Activated CD4-positive, alpha-beta memory T cell treated with anti-CD3 and anti-CD28 coated beads, Interleukin-2, amount 10 ng/mL, durations not matched to agents 7 days and 5 days (primary cell): ENCODE data around the gene POLR1G. TPM values are rescaled to one million over a fixed set of nuclear protein-coding genes. Genes with fewer than 3 reads are reported as not detected.
"Not testable (repeated sequence)": the region's sequence is repeated elsewhere in the genome, so short reads cannot be mapped to it uniquely, and the experiment has no call there.

Experiments
- CTCF ChIA-PET: fragments of 350-600 bp; sonication (Branson Sonifier 250); formaldehyde crosslinking; loops from one replicate; lab custom pipeline; 2021; ENCODE audit warnings: antibody characterized with exemption, inconsistent platforms; lab: Charles Lee
- POLR2A ChIA-PET: fragments of 350-600 bp; sonication (Branson Sonifier 250); formaldehyde crosslinking; loops from one replicate; lab custom pipeline; 2021; ENCODE audit warnings: antibody characterized with exemption; lab: Charles Lee
- DNase-seq: peaks from one replicate; pipeline ENCODE4 v3.0.0-alpha.2; 2020
- H3K27ac Mint-ChIP-seq: one replicate; pipeline ENCODE4 v1.8.0; 2021; ENCODE audit warnings: mild to moderate bottlenecking, mixed read lengths
- H3K27me3 Mint-ChIP-seq: one replicate; pipeline ENCODE4 v1.8.0; 2021; ENCODE audit warnings: mixed read lengths
- H3K36me3 Mint-ChIP-seq: one replicate; pipeline ENCODE4 v1.8.0; 2021; ENCODE audit warnings: low read depth, mixed read lengths
- H3K4me1 Mint-ChIP-seq: one replicate; pipeline ENCODE4 v1.8.0; 2021; ENCODE audit warnings: mixed read lengths
- H3K4me3 Mint-ChIP-seq: one replicate; pipeline ENCODE4 v1.8.0; 2021; ENCODE audit warnings: mild to moderate bottlenecking, mixed read lengths
- H3K9me3 Mint-ChIP-seq: one replicate; pipeline ENCODE4 v1.8.0; 2021; ENCODE audit warnings: mixed read lengths
- total RNA-seq, 2 experiments: library from RNA; stranded (reverse); gene quantifications; one replicate each; pipeline ENCODE4 v1.2.3, GENCODE V29; 2021

The POLR1G gene
- total RNA-seq, 2 experiments from 2014 or later: 3.6 to 3.8 TPM

DNA sequence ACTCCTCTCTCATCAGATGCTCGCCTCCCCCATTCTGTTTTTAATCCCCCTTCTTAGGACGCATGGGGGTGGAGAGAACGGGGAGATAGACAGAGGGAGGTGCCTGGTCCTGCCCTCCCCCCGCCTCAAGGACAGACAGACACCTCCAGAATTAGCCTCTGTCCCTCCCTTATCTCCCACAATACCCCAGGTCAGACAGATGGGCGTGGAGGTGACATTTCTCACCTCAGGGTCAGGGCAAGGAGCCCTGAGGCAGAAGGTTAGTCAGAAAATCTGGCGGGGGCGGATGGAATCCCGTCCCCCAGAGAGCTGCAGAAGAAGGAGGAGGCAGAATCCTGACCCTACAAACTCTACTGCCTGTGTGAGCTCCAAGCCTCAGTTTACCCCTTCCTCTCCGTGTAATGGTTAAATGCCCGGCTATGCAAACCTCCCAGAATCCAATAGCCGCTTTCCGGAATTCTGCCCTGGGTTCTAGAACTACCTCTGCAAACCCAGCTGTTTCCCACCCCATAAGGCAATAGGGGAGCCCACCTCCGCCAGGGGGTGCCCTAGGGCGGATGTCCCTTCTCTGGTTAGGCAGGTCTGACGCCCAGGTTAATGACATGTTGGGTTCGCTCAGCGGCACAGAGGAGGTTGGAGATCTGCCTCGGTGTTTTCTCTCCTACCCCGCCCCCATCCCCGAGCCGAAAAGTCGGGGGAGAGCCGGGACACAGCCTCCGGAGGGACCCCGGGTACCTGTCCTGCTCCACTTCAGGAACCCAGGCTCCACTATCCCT lies 2.5 kb upstream of the POLR1G start:
- H3K27ac Mint-ChIP-seq: no peak overlapping the region
- peaks cover 24% of the 10 kb centered on the region for H3K27me3 Mint-ChIP-seq
- ChIA-PET POLR2A (interaction anchor here (0.9 to 2.4 kb wide), 6 partner anchors 20 to 238 kb away, joined by 3 to 9 read pairs (median 4); partner anchors contain the start of gene ERCC1), CTCF (interaction anchor here (1.0 to 3.8 kb wide), 7 partner anchors 9 to 81 kb away, joined by 3 to 26 read pairs (median 6); partner anchors contain the start of gene ERCC2)
- peak; percentile 78 for DNase-seq
- peaks cover 44% of the 10 kb centered on the region for H3K4me1 Mint-ChIP-seq
- H3K4me3 Mint-ChIP-seq: peak overlapping the region; percentile 84
- H3K36me3 Mint-ChIP-seq: no peaks in the 10 kb centered on the region
- H3K9me3 Mint-ChIP-seq: no peaks in the 10 kb centered on the region

- ChIA-PET POLR2A (interaction anchor here (0.9 to 2.4 kb wide), 5 partner anchors 20 to 238 kb away, joined by 3 to 9 read pairs (median 4); partner anchors contain the start of gene ERCC1), CTCF (interaction anchor here (1.0 to 3.8 kb wide), 5 partner anchors 11 to 80 kb away, joined by 3 to 26 read pairs (median 5); partner anchors contain the start of gene ERCC2)
- H3K27me3 Mint-ChIP-seq: peaks cover 24% of the 10 kb centered on the region
- peaks cover 46% of the 10 kb centered on the region for H3K4me1 Mint-ChIP-seq
- peak within 1 kb of the TSS; percentile 79 for H3K27ac Mint-ChIP-seq
- peak within 1 kb of the TSS; percentile 84 for H3K4me3 Mint-ChIP-seq
- peaks cover 2% of the 10 kb centered on the region for H3K36me3 Mint-ChIP-seq
- H3K9me3 Mint-ChIP-seq: no peaks in the 10 kb centered on the region
- peak; percentile 75 for DNase-seq
These were observed 1.6 kb upstream of the POLR1G start, which contains the start of gene PPP1R13L for GRCh38 chr19:45404557-45405434. TSS of gene PPP1R13L (minus strand) at chr19:45405069. CDS start at chr19:45398318, 6,751 bp downstream.

DNA sequence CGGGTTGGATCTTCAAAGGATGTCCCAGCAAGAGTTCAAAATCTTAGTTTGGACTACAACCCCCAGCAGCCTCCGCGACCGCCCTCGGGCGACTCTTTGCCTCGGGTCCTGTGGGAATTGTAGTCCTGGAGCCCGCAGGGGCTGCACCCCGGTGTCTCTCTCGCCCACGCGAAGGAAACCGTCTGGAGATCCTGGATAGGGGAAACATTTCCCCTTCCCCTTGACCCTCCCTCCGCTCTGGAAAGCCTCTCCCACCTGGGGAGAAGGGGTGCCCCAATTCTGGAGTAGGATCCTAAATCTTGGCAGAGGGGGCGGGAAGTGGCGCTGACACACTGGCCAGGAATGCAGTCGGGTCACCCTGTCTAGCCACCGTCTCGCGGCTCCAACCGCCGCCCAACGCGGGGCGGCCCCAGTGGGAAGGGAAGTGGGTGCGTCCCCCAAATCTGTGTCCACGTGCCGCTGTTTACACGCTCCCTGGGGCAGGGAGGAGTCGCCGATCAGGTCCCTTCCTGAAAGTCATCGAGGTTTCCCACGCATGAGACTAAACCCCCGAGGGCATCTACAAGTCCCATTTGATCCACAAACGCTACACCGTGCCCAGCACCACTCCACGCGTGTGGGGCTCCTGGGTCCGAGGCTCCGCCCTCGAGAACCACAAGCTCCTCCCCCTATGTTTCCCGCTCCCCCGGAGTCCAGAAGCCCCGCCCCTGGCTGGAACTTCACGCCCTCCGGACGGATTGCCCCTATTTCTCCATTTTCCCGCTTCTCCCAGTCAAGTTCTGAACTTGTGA lies 814 bp upstream of the POLR1G start:
- POLR2A ChIA-PET: interaction anchor here (0.6 to 2.4 kb wide), 7 partner anchors 15 to 73 kb away, joined by 3 to 9 read pairs (median 3); partner anchors contain the start of gene ERCC1

DNA sequence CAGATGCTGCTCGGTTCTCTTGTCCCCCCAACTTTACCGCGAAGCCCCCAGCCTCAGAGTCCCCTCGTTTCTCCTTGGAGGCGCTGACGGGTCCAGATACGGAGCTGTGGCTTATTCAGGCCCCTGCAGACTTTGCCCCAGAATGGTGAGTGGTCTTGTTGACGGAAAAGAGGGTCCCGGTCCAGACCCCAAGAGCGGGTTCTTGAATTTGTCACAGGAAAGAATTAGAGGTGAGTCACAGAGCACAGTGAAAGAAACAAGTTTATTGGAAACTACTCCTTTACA lies 589 bp downstream of the POLR1G start:
- POLR2A ChIA-PET: interaction anchor here (0.7 to 1.1 kb wide), 3 partner anchors 9 to 18 kb away, joined by 3 read pairs; no protein-coding TSS in a partner anchor
- H3K36me3 Mint-ChIP-seq: peaks cover 2% of the 10 kb centered on the region
- H3K4me1 Mint-ChIP-seq: peaks cover 46% of the 10 kb centered on the region
- peak overlapping the region; percentile 23 for H3K27ac Mint-ChIP-seq
- H3K4me3 Mint-ChIP-seq: peak overlapping the region; percentile 84
- no peaks in the 10 kb centered on the region for H3K9me3 Mint-ChIP-seq
- peaks cover 21% of the 10 kb centered on the region for H3K27me3 Mint-ChIP-seq
- no peak for DNase-seq
- CTCF ChIA-PET: interaction anchor here (0.8 to 1.9 kb wide), 3 partner anchors 32 to 79 kb away, joined by 4 to 12 read pairs (median 5); no protein-coding TSS in a partner anchor

More for the DNA sequence above, 814 bp upstream of the POLR1G start:
- H3K9me3 Mint-ChIP-seq: no peaks in the 10 kb centered on the region
- peak overlapping the region; percentile 79 for H3K27ac Mint-ChIP-seq
- H3K27me3 Mint-ChIP-seq: peaks cover 24% of the 10 kb centered on the region
- peaks cover 46% of the 10 kb centered on the region for H3K4me1 Mint-ChIP-seq
- CTCF ChIA-PET: interaction anchor here (1.0 kb wide), 4 partner anchors 64 to 312 kb away, joined by 3 to 7 read pairs (median 5); no protein-coding TSS in a partner anchor
- peak overlapping the region; percentile 84 for H3K4me3 Mint-ChIP-seq
- DNase-seq: peak; percentile 88
- H3K36me3 Mint-ChIP-seq: peaks cover 2% of the 10 kb centered on the region

- not testable (repeated sequence) for DNase-seq, H3K36me3 Mint-ChIP-seq, H3K27ac Mint-ChIP-seq, H3K9me3 Mint-ChIP-seq
- Mint-ChIP-seq H3K27me3 (peaks cover 20% of the 10 kb centered on the region), H3K4me3 (peak overlapping the region; percentile 84), H3K4me1 (peaks cover 44% of the 10 kb centered on the region)
- ChIA-PET CTCF (interaction anchor here (0.8 to 1.9 kb wide), 3 partner anchors 32 to 78 kb away, joined by 4 to 12 read pairs (median 5); no protein-coding TSS in a partner anchor), POLR2A (interaction anchor here (0.7 to 1.1 kb wide), 3 partner anchors 9 to 17 kb away, joined by 3 read pairs; no protein-coding TSS in a partner anchor)
These were observed 1.1 kb downstream of the POLR1G start for GRCh38 chr19:45407585-45407984.

GRCh38 chr19:45408121-45408520 lies 1.7 kb downstream of the POLR1G start:
- Mint-ChIP-seq H3K4me3 (peak overlapping the region; percentile 22), H3K4me1 (peaks cover 42% of the 10 kb centered on the region), H3K27ac (no peak overlapping the region), H3K27me3 (peaks cover 15% of the 10 kb centered on the region), H3K36me3 (peaks cover 9% of the 10 kb centered on the region), H3K9me3 (no peaks in the 10 kb centered on the region)
- POLR2A ChIA-PET: interaction anchor here (1.0 kb wide), 1 partner anchor 17 kb away, joined by 3 read pairs; no protein-coding TSS in a partner anchor
- DNase-seq: no peak
- CTCF ChIA-PET: interaction anchor here (1.9 kb wide), 1 partner anchor 31 kb away, joined by 12 read pairs; no protein-coding TSS in a partner anchor

- ChIA-PET CTCF (no interaction called here), POLR2A (interaction anchor here (1.4 kb wide), 1 partner anchor 9 kb away, joined by 3 read pairs; no protein-coding TSS in a partner anchor)
- Mint-ChIP-seq H3K36me3 (peaks cover 18% of the 10 kb centered on the region), H3K27me3 (peaks cover 6% of the 10 kb centered on the region), H3K27ac (no peak overlapping the region), H3K9me3 (no peaks in the 10 kb centered on the region), H3K4me3 (no peak overlapping the region), H3K4me1 (peaks cover 36% of the 10 kb centered on the region)
- no peak for DNase-seq
These were observed 2.5 kb downstream of the POLR1G start for GRCh38 chr19:45408830-45409556.

DNA sequence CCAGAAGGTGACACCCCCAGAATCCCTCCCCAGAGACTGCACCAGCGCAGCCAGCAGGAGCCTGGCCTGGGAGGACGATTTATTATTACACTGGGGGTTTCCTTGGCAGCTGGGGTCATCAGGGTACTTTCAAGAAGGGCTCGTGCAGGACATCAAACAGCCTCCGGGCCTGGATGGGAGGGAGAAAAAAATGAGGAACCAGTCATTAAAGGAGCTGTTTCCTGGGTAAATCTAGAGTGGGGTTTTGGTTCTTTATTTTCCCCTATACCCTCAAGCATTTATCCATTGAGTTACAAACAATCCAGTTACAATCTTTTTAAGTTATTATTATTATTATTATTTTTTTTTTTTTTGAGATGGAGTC lies 3.1 kb downstream of the POLR1G start:
- Mint-ChIP-seq H3K27ac (no peak overlapping the region), H3K4me1 (peaks cover 31% of the 10 kb centered on the region), H3K9me3 (no peaks in the 10 kb centered on the region), H3K36me3 (peaks cover 24% of the 10 kb centered on the region), H3K27me3 (peaks cover 1% of the 10 kb centered on the region), H3K4me3 (no peak overlapping the region)
- DNase-seq: no peak
- CTCF ChIA-PET: no interaction called here
- POLR2A ChIA-PET: interaction anchor here (1.4 kb wide), 1 partner anchor 8 kb away, joined by 3 read pairs; no protein-coding TSS in a partner anchor

- H3K27ac Mint-ChIP-seq, H3K4me3 Mint-ChIP-seq, DNase-seq, H3K9me3 Mint-ChIP-seq, POLR2A ChIA-PET, H3K27me3 Mint-ChIP-seq, CTCF ChIA-PET: not testable (repeated sequence)
- Mint-ChIP-seq H3K4me1 (peaks cover 23% of the 10 kb centered on the region), H3K36me3 (peaks cover 25% of the 10 kb centered on the region)
These were observed 3.9 kb downstream of the POLR1G start for GRCh38 chr19:45410330-45410729.

GRCh38 chr19:45413497-45413896 lies 7.1 kb downstream of the POLR1G start:
- ChIA-PET CTCF (interaction anchor here (1.7 to 2.4 kb wide), 2 partner anchors 11 to 26 kb away, joined by 6 to 10 read pairs; no protein-coding TSS in a partner anchor), POLR2A (no interaction called here)
- peaks cover 10% of the 10 kb centered on the region for H3K4me1 Mint-ChIP-seq
- H3K27me3 Mint-ChIP-seq: no peaks in the 10 kb centered on the region
- H3K4me3 Mint-ChIP-seq: no peak overlapping the region
- no peaks in the 10 kb centered on the region for H3K9me3 Mint-ChIP-seq
- no peak for DNase-seq
- no peak overlapping the region for H3K27ac Mint-ChIP-seq
- H3K36me3 Mint-ChIP-seq: peaks cover 39% of the 10 kb centered on the region

- Mint-ChIP-seq H3K36me3 (peaks cover 45% of the 10 kb centered on the region), H3K27ac (no peak overlapping the region), H3K4me1 (peaks cover 14% of the 10 kb centered on the region), H3K27me3 (no peaks in the 10 kb centered on the region), H3K9me3 (no peaks in the 10 kb centered on the region), H3K4me3 (no peak overlapping the region)
- ChIA-PET POLR2A (interaction anchor here (0.6 kb wide), 1 partner anchor 9 kb away, joined by 3 read pairs; the partner anchor contains the start of gene ERCC1), CTCF (interaction anchor here (0.8 to 1.2 kb wide), 3 partner anchors 23 to 65 kb away, joined by 3 to 5 read pairs (median 5); no protein-coding TSS in a partner anchor)
- no peak for DNase-seq
These were observed 8.0 kb downstream of the POLR1G start for GRCh38 chr19:45414468-45414867.
